LNCAP (cell line): Measurements from ENCODE around the gene NEMP2.

ENCODE experiments used
- CTCF ChIP-seq: fragments of 450-650 bp; IDR thresholded peaks from 2 replicates; pipeline ENCODE4 v1.5.1; 2017; ENCODE audit warnings: mild to moderate bottlenecking

Gene NEMP2

DNA sequence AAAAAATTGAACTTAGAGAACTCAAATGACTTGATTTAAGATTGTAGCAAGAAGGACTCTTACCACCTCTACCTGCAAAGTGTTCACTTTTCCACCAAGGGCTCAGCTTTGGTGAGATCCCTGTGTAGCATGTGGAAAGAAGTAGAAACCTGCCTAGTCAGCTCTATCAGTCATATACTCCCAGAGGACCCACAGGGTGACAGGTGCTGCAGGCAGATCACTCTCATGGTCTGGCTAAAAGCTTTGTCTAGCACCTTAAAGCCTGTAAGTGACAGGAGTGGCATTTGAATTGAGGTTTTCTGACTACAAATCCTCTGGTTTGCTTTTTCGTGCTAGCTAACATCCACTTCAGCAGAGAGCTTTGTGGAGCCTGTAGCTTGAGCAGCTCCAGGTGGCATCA is 18.7 kb upstream of the NEMP2 start:
- TF ChIP-seq CTCF: no peak

- no peak for TF ChIP-seq CTCF
These were observed 17.4 kb upstream of the NEMP2 start for GRCh38 chr2:190551928-190552327.

GRCh38 chr2:190550137-190550536 is 15.6 kb upstream of the NEMP2 start:
- no peak for TF ChIP-seq CTCF

DNA sequence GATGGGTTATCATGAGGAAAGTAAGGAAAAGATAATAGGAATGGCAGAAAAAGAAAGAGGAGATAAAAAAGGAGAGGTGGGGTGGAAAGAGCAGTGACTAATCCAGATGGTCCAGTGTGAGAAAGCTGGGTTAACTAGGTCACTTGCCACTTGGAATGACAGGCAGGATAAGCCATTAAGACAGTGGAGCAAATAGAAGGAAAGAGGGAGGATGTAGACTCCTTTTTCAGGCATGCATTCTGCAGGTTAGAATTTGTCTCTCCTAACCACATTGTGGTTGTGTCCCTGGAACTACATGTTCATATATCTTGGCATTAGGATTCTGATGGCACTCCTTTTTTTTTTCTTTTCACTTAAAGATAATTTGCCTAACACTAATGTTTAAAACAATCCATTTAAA is 13.4 kb upstream of the NEMP2 start:
- no peak for TF ChIP-seq CTCF

GRCh38 chr2:190546734-190547133 is 12.2 kb upstream of the NEMP2 start:
- TF ChIP-seq CTCF: no peak

- no peak for TF ChIP-seq CTCF
These were observed 11.2 kb upstream of the NEMP2 start for GRCh38 chr2:190545555-190546385.

DNA sequence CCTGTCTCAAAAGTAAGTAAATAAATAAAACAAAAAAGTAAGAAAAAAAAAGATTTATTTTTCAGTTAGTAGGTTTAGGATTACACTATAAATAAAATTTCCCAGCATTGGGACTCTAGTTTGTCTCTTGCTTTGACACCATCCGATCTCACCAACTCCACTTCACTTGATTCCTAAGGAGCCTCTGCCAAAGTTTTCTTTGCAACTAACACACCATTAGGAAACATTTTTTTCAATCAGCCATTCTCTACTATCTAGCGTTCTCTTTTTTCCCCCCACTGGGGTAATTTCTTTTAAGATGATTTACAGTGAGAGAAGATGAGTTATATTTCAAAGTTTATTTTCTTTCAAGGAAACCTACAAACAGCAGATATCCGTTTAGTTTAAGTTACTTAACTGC is 10.6 kb upstream of the NEMP2 start:
- no peak for TF ChIP-seq CTCF

DNA sequence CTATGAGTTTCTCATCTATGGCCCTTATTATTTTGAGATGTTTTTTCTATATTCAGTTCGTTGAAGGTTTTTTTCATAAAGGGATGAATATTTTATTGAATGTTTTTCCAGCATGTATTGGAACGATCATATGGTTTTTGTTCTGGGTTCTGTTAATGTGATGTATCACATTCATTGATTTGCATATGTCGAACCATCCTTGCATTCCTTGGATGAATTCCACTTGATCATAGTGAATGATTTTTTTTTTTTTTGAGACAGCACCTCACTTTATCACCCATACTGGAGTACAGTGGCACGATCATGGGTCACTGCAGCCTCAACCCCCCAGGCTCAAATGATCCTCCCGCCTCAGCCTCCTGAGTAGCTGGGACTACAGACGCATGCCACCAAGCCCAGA is 5.5 kb upstream of the NEMP2 start:
- no peak for TF ChIP-seq CTCF
